RWPE1 (cell line): Measurements from ENCODE around the gene KLHDC8A.

Experiments used
- CTCF ChIA-PET: fragments of 350-600 bp; sonication (Branson Sonifier 250); formaldehyde crosslinking; extraction: SDS; loops from one replicate; lab custom pipeline; 2021; lab: Yijun Ruan, JAX
- POLR2A ChIA-PET: fragments of 400-600 bp; formaldehyde crosslinking; extraction: SDS; loops from one replicate; lab custom pipeline; 2020; ENCODE audit warnings: antibody characterized with exemption; ENCODE audit not compliant: low non-redundant PET; lab: Yijun Ruan, JAX
- DNase-seq: peaks from one replicate; pipeline ENCODE4 v3.0.0; 2012; ENCODE audit warnings: low spot score
- H3K27ac ChIP-seq: fragments of 450-650 bp; 2 replicates; pipeline ENCODE4 v1.5.1; 2017
- TF ChIP-seq, protein P1 (sequence below): fragments of 450-650 bp; conservative IDR thresholded peaks from 2 replicates; pipeline ENCODE4 v1.5.1; 2017; ENCODE audit warnings: low read depth, mild to moderate bottlenecking

Gene KLHDC8A

DNA sequence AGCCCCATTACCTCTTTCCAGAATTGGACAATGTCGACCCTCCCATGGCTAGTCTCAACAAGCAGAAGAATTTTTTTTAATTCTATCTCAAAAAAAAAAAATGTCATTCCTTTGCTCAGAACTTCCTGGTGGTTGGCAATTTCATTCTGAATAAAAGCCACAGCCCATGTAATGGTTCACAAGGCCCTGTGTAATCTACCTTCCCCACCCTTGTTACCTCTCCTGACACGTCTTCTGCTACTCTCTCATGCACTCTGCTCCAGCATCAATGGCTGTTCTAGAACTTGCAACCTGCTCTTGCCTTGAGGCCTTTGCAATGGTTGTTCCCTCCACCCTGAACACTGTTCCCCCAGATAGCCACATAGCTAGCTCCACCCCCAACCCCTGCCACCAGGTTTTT is 60.6 kb downstream of the KLHDC8A start:
- ChIA-PET POLR2A (no interaction called here), CTCF (interaction anchor here (0.6 to 2.8 kb wide), 3 partner anchors 10 to 24 kb away, joined by 3 to 15 read pairs (median 6); no protein-coding TSS in a partner anchor)
- DNase-seq: no peak
- H3K27ac ChIP-seq: peak overlapping the region; percentile 85
- TF ChIP-seq, protein P1, sequence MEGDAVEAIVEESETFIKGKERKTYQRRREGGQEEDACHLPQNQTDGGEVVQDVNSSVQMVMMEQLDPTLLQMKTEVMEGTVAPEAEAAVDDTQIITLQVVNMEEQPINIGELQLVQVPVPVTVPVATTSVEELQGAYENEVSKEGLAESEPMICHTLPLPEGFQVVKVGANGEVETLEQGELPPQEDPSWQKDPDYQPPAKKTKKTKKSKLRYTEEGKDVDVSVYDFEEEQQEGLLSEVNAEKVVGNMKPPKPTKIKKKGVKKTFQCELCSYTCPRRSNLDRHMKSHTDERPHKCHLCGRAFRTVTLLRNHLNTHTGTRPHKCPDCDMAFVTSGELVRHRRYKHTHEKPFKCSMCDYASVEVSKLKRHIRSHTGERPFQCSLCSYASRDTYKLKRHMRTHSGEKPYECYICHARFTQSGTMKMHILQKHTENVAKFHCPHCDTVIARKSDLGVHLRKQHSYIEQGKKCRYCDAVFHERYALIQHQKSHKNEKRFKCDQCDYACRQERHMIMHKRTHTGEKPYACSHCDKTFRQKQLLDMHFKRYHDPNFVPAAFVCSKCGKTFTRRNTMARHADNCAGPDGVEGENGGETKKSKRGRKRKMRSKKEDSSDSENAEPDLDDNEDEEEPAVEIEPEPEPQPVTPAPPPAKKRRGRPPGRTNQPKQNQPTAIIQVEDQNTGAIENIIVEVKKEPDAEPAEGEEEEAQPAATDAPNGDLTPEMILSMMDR: no peak

DNA sequence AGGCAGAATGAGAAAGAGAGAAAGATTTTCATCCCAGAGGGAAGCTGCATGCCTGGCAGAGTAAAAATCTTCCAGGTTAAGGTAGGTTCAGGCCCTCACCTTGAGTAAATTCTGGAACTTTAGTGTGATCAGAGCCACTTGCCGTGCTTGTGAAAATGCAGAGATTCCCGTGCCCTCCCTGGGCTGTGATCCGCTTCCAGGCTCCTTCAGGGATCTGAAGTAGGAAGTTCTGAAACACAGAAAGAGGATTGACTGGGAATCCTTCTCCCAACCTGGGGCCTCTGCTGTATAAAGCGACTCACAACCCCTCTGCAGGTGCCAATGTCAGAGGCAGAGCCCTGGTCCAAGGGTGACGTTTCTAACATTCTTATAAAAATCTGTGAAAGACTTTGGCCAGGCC is 61.8 kb downstream of the KLHDC8A start:
- POLR2A ChIA-PET: no interaction called here
- DNase-seq: no peak
- peak overlapping the region; percentile 85 for H3K27ac ChIP-seq
- CTCF ChIA-PET: interaction anchor here (0.6 to 2.8 kb wide), 7 partner anchors 21 to 1519 kb away, joined by 3 to 15 read pairs (median 4); no protein-coding TSS in a partner anchor
- TF ChIP-seq, protein P1: no peak

DNA sequence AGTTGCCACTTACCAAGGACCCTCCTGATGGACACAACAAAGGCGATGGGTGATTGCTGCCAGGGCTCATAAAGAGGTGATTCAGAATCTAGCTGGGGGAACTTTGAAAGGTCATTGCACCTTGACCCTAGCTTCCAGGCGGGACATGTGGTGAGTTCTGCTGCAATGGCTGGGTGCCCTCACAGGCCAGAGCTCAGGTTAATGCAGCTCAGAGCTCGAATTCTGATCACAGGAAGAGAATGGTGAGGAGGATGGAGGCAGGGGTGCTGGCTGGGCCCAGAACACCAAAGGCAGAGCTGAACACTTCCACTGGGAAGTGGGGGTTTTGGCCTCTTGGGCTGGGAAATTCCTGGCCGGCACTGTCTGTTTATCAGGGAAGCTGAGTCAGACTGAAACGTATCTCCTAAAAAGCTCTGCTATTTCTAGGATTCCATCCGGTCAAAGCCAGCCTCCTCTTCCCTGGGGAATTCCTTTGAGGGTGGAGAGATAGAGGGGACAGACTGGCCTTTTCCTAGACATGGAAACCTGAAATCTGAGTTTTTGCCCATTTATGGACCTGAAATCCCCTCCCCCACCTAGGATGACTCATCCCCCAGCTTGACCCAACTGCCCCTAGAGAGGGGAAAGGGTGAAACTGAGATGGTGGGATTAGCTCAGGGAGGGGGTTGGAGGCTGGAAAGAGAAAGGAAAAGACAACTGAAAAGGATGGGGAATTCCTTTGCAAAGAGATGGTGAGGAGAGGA is 62.4 kb downstream of the KLHDC8A start:
- ChIA-PET CTCF (interaction anchor here (0.6 to 2.8 kb wide), 7 partner anchors 21 to 306 kb away, joined by 3 to 15 read pairs (median 4); no protein-coding TSS in a partner anchor), POLR2A (no interaction called here)
- DNase-seq: peak; percentile 85
- TF ChIP-seq, protein P1: no peak
- peak overlapping the region; percentile 85 for H3K27ac ChIP-seq

DNA sequence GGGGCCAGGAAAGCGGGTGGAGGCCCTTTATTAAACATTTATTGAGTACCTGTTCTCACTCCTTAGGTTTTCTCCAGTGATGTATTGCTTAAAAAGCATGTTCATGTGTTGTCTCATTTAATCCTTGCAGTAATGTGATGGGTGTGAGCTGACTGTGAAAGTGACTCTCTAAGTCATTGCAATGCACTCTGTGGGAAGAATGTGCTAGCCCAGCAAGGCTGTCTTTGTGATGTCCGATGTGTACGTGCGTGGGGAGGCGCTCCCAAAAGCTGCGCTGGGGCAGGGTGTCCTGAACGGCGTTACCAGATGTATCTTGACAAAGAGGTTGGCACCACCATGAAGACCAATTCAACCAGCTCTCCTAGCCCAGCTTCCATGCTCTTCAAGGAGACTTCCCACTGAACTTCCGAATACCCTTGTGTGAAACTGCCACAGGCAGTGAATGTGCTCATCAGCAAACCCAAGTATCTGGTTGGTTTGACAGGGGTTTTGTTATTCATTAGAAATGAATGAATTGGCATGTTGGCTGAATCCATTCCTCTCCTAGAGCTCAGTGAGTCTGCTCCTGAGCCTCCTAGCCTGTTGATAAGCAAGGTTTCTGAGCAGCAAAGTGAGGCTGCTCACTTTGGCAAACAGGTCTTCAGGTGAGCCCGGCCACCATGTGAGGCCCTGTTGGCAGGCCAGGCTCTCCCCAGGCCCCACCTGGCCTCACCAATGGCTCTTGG is 63.2 kb downstream of the KLHDC8A start:
- TF ChIP-seq, protein P1: no peak
- DNase-seq: no peak
- ChIA-PET CTCF (interaction anchor here (0.6 to 2.8 kb wide), 4 partner anchors 20 to 305 kb away, joined by 3 to 15 read pairs (median 5); no protein-coding TSS in a partner anchor), POLR2A (no interaction called here)
- peak overlapping the region; percentile 85 for H3K27ac ChIP-seq

DNA sequence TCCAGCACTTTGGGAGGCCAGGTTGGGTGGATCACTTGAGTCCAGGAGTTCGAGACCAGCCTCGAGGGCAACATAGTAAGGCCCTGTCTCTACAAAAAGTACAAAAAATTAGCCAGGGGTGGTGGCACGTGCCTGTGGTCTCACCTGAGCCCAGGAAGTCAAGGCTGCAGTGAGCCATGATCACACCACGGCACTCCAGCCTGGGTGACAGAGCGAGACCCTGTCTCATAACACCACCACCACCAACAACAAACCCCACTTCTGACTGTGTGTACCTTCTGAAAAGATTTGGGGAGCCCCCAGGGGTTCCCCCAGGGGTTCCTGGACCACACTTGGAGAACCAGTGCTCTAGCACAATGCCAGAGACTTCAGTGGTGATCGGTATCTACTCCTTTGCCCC is 65.1 kb downstream of the KLHDC8A start:
- no peak overlapping the region; the same call in 1 of the 2 replicates for H3K27ac ChIP-seq
- ChIA-PET CTCF (no interaction called here), POLR2A (no interaction called here)
- DNase-seq: no peak
- TF ChIP-seq, protein P1: no peak
